GM18909 (cell line): ENCODE data around the gene SAP30L.

Experiments
- ATAC-seq: cut with Tn5 transposase; IDR thresholded peaks from one replicate; pipeline ENCODE4 v1.9.1; 2021; ENCODE audit warnings: mild to moderate bottlenecking; ENCODE audit not compliant: unreplicated experiment, poor library complexity

The SAP30L gene

GRCh38 chr5:154460172-154460571 lies 14.4 kb downstream of the SAP30L start:
- no peak for ATAC-seq

GRCh38 chr5:154461531-154461930 lies 15.7 kb downstream of the SAP30L start:
- ATAC-seq: no peak

- ATAC-seq: no peak
Observed at GRCh38 chr5:154464438-154464837, 18.6 kb downstream of the SAP30L start.

GRCh38 chr5:154465169-154465568 lies 19.4 kb downstream of the SAP30L start:
- no peak for ATAC-seq

GRCh38 chr5:154466147-154466546 lies 20.4 kb downstream of the SAP30L start:
- no peak for ATAC-seq

GRCh38 chr5:154466671-154467070 lies 20.9 kb downstream of the SAP30L start:
- ATAC-seq: no peak

GRCh38 chr5:154467655-154468354 lies 22.0 kb downstream of the SAP30L start:
- ATAC-seq: peak; percentile 94

- no peak for ATAC-seq
Observed at GRCh38 chr5:154470137-154470536, 24.3 kb downstream of the SAP30L start.

- ATAC-seq: no peak
Observed at GRCh38 chr5:154470947-154471870, 25.4 kb downstream of the SAP30L start.

GRCh38 chr5:154472871-154473580 lies 27.2 kb downstream of the SAP30L start:
- no peak for ATAC-seq

GRCh38 chr5:154473581-154474283 lies 27.9 kb downstream of the SAP30L start:
- ATAC-seq: no peak

GRCh38 chr5:154474396-154475334 lies 28.9 kb downstream of the SAP30L start:
- no peak for ATAC-seq

- no peak for ATAC-seq
Observed at GRCh38 chr5:154475591-154476353, 30.0 kb downstream of the SAP30L start.

GRCh38 chr5:154476354-154477205 lies 30.8 kb downstream of the SAP30L start:
- no peak for ATAC-seq

GRCh38 chr5:154477382-154478223 lies 31.8 kb downstream of the SAP30L start:
- ATAC-seq: no peak

- ATAC-seq: no peak
Observed at GRCh38 chr5:154478224-154478565, 32.4 kb downstream of the SAP30L start, which contains the start of gene HAND1. Gene HAND1 (minus strand): TSS chr5:154478227. CDS start chr5:154478008, 219 bp downstream.

GRCh38 chr5:154478752-154479159 lies 33.0 kb downstream of the SAP30L start:
- ATAC-seq: no peak
